Panc1 (cell line): Measurements from ENCODE around the gene HIGD1C. TPM values are rescaled to one million over a fixed set of nuclear protein-coding genes. Genes with fewer than 3 reads are reported as not detected.

ENCODE experiments used
- ATAC-seq: fragments of 200-7000 bp; cut with Tn5 transposase; 2 replicates; pipeline ENCODE4 v1.9.1; 2020; ENCODE audit warnings: mild to moderate bottlenecking, moderate library complexity
- BruUV-seq: library from RNA; stranded (reverse); fragments of 400-500 nt; replicated peaks from 2 replicates; lab custom pipeline; 2021; lab: Mats Ljungman, UMichigan
- CTCF ChIA-PET: fragments of 300-600 bp; sonication (Branson Sonifier 250); formaldehyde crosslinking; loops from one replicate; lab custom pipeline; 2022; ENCODE audit warnings: antibody characterized with exemption; lab: Charles Lee
- POLR2A ChIA-PET: fragments of 300-600 bp; sonication (Branson Sonifier 250); formaldehyde crosslinking; loops from one replicate; lab custom pipeline; 2022; ENCODE audit warnings: antibody characterized with exemption; lab: Charles Lee
- DNase-seq: peaks from one replicate; pipeline ENCODE4 v3.0.0-alpha.2; 2010; ENCODE audit warnings: low read depth, low spot score
- H3K27ac ChIP-seq: 2 replicates; pipeline ENCODE4 v1.5.1; 2011; ENCODE audit warnings: mild to moderate bottlenecking, low read length, inconsistent platforms
- H3K27me3 ChIP-seq: fragments of 200-500 bp; sonication (Bioruptor generic); 2 replicates; pipeline ENCODE4 v1.6.0; 2014; ENCODE audit warnings: low read length, inconsistent platforms; ENCODE audit not compliant: control insufficient read depth, insufficient read depth
- H3K36me3 ChIP-seq: fragments of 200-500 bp; sonication (Bioruptor generic); 2 replicates; pipeline ENCODE4 v1.5.1; 2014; ENCODE audit warnings: inconsistent platforms, mild to moderate bottlenecking, low read length, moderate library complexity; ENCODE audit not compliant: control insufficient read depth, insufficient read depth
- H3K4me1 ChIP-seq: 2 replicates; pipeline ENCODE4 v1.5.1; 2011; ENCODE audit warnings: inconsistent platforms, mild to moderate bottlenecking, low read length, moderate library complexity; ENCODE audit not compliant: control insufficient read depth, insufficient read depth
- H3K4me3 ChIP-seq, 2 experiments: 2 replicates each; pipeline ENCODE4 v1.5.1; 2011 to 2012; ENCODE audit warnings: low read depth in 2 of 2, low read length in 2 of 2, mild to moderate bottlenecking in 2 of 2, inconsistent platforms in 1 of 2, moderate library complexity in 1 of 2
- H3K9me3 ChIP-seq: fragments of 200-500 bp; sonication (Bioruptor generic); 2 replicates; pipeline ENCODE4 v1.5.1; 2014; ENCODE audit warnings: low read depth, mild to moderate bottlenecking, inconsistent platforms, low read length, moderate library complexity; ENCODE audit not compliant: control insufficient read depth, insufficient read depth
- POLR2AphosphoS5 ChIP-seq: IDR thresholded peaks from 2 replicates; pipeline ENCODE4 v1.6.1; 2012; ENCODE audit warnings: mild to moderate bottlenecking, low read depth, low read length, moderate library complexity
- SIN3A ChIP-seq: IDR thresholded peaks from 2 replicates; pipeline ENCODE4 v1.6.1; 2012; ENCODE audit warnings: low read depth, mild to moderate bottlenecking, low read length, moderate library complexity, borderline replicate concordance; ENCODE audit not compliant: insufficient read depth
- TCF7L2 ChIP-seq: IDR thresholded peaks from 2 replicates; pipeline ENCODE4 v1.6.1; 2011; ENCODE audit warnings: mild to moderate bottlenecking, low read depth, low read length, inconsistent platforms
- in situ Hi-C: cut with HindIII; loops from 2 replicates; pipeline ENCODE4 v1.10.0; 2016; ENCODE audit warnings: low sequenced_read_pairs, low pct_unique_long_range_greater_than_20kb
- intact Hi-C: fragments of 100-400 bp; cut with micrococcal nuclease; formaldehyde crosslinking; loops from one replicate; pipeline ENCODE4 v1.10.0; 2022; ENCODE audit not compliant: unreplicated experiment
- total RNA-seq: library from RNA; stranded (reverse); gene quantifications from one replicate; pipeline ENCODE4 v1.2.1, GENCODE V29; 2021; ENCODE audit not compliant: unreplicated experiment
- TF ChIP-seq, protein P1 (sequence below): fragments of 450-650 bp; IDR thresholded peaks from 2 replicates; pipeline ENCODE4 v1.5.1; 2017; ENCODE audit warnings: mild to moderate bottlenecking
- TF ChIP-seq, protein P2 (sequence below), 2 experiments: IDR thresholded peaks; 2 replicates each; pipeline ENCODE4 v1.6.1; 2011 to 2012; ENCODE audit warnings: low read depth in 2 of 2, control low read depth in 1 of 2, low read length in 1 of 2, mild to moderate bottlenecking in 1 of 2, moderate library complexity in 1 of 2; ENCODE audit not compliant: insufficient read depth in 1 of 2

The HIGD1C gene
- total RNA-seq, 1 experiment from 2014 or later: not detected

DNA sequence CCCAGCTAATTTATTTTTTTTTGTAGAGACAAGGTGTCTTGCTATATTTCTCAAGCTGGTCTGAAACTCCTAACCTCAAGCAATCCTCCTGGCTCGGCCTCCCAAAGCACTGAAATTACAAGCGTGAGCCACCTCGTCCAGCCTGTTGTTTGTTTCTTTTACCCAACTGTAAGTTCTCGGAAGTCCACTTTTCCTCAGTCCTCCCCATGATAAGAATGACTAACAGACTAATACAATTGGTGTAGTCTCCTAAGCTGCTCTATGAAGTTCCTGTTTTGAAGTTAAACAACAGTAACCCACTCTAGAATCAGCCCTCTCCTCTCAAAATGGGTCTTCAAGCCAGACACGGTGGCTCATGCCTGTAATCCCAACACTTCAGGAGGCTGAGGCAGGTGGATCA is 36.5 kb downstream of the HIGD1C start:
- POLR2A ChIA-PET: no interaction called here

DNA sequence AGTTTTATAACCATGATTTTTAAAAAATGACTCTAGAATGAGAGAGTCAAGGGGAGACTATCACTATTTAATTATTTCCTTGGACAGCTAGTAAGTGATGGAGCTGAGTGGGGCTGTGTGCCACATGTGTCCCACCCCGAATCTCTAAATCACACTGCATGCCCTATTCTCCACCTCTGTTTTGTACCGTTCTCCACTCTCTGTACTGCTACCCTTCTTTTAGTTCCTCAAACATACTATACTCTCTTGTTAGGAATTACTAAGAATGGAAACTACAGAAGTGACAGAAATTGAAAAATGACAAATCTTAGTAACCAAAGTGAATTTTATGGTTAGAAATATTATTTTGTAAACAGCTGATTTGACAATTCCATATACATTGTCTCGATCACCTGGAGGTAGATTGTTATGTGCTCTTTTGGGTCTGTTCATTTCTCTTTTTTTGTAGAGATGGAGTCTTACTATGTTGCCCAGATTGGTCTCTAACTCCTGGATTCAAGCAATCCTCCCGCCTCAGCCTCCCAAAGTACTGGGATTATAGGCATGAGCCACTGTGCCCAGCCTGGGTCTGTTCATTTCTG is 37.9 kb downstream of the HIGD1C start:
- Histone ChIP-seq H3K27ac (no peak overlapping the region), H3K4me1 (no peaks in the 10 kb centered on the region), H3K9me3 (no peaks in the 10 kb centered on the region), H3K27me3 (no peaks in the 10 kb centered on the region), H3K36me3 (peaks cover 17% of the 10 kb centered on the region), H3K4me3 (no peak overlapping the region)
- ChIA-PET POLR2A (no interaction called here), CTCF (no interaction called here)
- intact Hi-C loops (no loop called here), in situ Hi-C loops (no loop called here)
- ATAC-seq: no peak
- no TSS peak for BruUV-seq
- no peak for TF ChIP-seq TCF7L2
- TF ChIP-seq SIN3A: no peak
- TF ChIP-seq, protein P1, sequence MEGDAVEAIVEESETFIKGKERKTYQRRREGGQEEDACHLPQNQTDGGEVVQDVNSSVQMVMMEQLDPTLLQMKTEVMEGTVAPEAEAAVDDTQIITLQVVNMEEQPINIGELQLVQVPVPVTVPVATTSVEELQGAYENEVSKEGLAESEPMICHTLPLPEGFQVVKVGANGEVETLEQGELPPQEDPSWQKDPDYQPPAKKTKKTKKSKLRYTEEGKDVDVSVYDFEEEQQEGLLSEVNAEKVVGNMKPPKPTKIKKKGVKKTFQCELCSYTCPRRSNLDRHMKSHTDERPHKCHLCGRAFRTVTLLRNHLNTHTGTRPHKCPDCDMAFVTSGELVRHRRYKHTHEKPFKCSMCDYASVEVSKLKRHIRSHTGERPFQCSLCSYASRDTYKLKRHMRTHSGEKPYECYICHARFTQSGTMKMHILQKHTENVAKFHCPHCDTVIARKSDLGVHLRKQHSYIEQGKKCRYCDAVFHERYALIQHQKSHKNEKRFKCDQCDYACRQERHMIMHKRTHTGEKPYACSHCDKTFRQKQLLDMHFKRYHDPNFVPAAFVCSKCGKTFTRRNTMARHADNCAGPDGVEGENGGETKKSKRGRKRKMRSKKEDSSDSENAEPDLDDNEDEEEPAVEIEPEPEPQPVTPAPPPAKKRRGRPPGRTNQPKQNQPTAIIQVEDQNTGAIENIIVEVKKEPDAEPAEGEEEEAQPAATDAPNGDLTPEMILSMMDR: no peak
- no peak for TF ChIP-seq POLR2AphosphoS5
- TF ChIP-seq, protein P2, sequence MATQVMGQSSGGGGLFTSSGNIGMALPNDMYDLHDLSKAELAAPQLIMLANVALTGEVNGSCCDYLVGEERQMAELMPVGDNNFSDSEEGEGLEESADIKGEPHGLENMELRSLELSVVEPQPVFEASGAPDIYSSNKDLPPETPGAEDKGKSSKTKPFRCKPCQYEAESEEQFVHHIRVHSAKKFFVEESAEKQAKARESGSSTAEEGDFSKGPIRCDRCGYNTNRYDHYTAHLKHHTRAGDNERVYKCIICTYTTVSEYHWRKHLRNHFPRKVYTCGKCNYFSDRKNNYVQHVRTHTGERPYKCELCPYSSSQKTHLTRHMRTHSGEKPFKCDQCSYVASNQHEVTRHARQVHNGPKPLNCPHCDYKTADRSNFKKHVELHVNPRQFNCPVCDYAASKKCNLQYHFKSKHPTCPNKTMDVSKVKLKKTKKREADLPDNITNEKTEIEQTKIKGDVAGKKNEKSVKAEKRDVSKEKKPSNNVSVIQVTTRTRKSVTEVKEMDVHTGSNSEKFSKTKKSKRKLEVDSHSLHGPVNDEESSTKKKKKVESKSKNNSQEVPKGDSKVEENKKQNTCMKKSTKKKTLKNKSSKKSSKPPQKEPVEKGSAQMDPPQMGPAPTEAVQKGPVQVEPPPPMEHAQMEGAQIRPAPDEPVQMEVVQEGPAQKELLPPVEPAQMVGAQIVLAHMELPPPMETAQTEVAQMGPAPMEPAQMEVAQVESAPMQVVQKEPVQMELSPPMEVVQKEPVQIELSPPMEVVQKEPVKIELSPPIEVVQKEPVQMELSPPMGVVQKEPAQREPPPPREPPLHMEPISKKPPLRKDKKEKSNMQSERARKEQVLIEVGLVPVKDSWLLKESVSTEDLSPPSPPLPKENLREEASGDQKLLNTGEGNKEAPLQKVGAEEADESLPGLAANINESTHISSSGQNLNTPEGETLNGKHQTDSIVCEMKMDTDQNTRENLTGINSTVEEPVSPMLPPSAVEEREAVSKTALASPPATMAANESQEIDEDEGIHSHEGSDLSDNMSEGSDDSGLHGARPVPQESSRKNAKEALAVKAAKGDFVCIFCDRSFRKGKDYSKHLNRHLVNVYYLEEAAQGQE (IDR thresholded peaks at IDR 0.05; ENCODE audit: insufficient read depth in 1 of 2, low read depth in 2 of 2, low read length in 1 of 2): no peak
- DNase-seq: no peak

More for the DNA sequence above, 36.5 kb downstream of the HIGD1C start:
- Histone ChIP-seq H3K27me3 (no peaks in the 10 kb centered on the region), H3K27ac (no peak overlapping the region), H3K4me3 (no peak overlapping the region), H3K9me3 (no peaks in the 10 kb centered on the region), H3K4me1 (no peaks in the 10 kb centered on the region), H3K36me3 (peaks cover 17% of the 10 kb centered on the region)
- no peak for ATAC-seq
- no peak for DNase-seq
- intact Hi-C loops (loop anchor here (5.0 kb wide), 1 partner anchor 222 kb away; no protein-coding TSS in a partner anchor), in situ Hi-C loops (no loop called here)
- no TSS peak for BruUV-seq
- CTCF ChIA-PET: interaction anchor here (1.2 kb wide), 1 partner anchor 162 kb away, joined by 3 read pairs; no protein-coding TSS in a partner anchor
- TF ChIP-seq POLR2AphosphoS5 (no peak), TCF7L2 (no peak), SIN3A (no peak)
- TF ChIP-seq, protein P1: no peak
- TF ChIP-seq, protein P2 (IDR thresholded peaks at IDR 0.05; ENCODE audit: insufficient read depth in 1 of 2, low read depth in 2 of 2, low read length in 1 of 2): no peak
